HepG2 (cell line): ENCODE measurements around the gene PHACTR1. TPM values are rescaled to one million over a fixed set of nuclear protein-coding genes. Genes with fewer than 3 reads are reported as not detected.

Experiments
- ATAC-seq: fragments of 200-7000 bp; cut with Tn5 transposase; 3 replicates; pipeline ENCODE4 v1.9.1; 2020; ENCODE audit warnings: mild to moderate bottlenecking, moderate library complexity
- BruUV-seq: library from RNA; stranded (reverse); fragments of 400-500 nt; replicated peaks from 2 replicates; lab custom pipeline; 2021; lab: Mats Ljungman, UMichigan
- CTCF ChIA-PET: fragments of 300-600 bp; formaldehyde crosslinking; extraction: SDS; loops from one replicate; lab custom pipeline; 2021; ENCODE audit warnings: low total read pairs, inconsistent platforms, low intra/inter-chr PET ratio; lab: Yijun Ruan, JAX
- POLR2A ChIA-PET: fragments of 350-600 bp; sonication (Branson Sonifier 250); formaldehyde crosslinking; loops from one replicate; lab custom pipeline; 2020; ENCODE audit warnings: antibody characterized with exemption, inconsistent platforms; lab: Yijun Ruan, JAX
- DNase-seq: peaks from one replicate; pipeline ENCODE4 v3.0.0-alpha.2; 2015; ENCODE audit warnings: low spot score
- FAIRE-seq: peaks from 3 replicates; lab custom pipeline; 2011; peaks lifted over from hg19 to GRCh38; lab: Jason Lieb, UNC
- H2AFZ ChIP-seq: one replicate; pipeline ENCODE4 v1.6.1; 2011; ENCODE audit warnings: low read length, inconsistent platforms
- H3K27ac ChIP-seq: fragments of 300-600 bp; 3 replicates; pipeline ENCODE4 v1.8.0; 2011; ENCODE audit warnings: mixed run types, mild to moderate bottlenecking, mixed read lengths, low read length, inconsistent platforms; ENCODE audit not compliant: insufficient read depth; ENCODE audit errors: extremely low read length
- H3K27me3 ChIP-seq, 2 experiments: fragments of 200-600 bp in 1 of 2; 2 replicates in 1 of 2; 3 replicates in 1 of 2; pipeline versions ENCODE4 v1.6.0 to v1.8.0; 2011; ENCODE audit warnings: low read length in 2 of 2, mild to moderate bottlenecking in 2 of 2, moderate library complexity in 2 of 2, inconsistent platforms in 1 of 2; ENCODE audit not compliant: insufficient read depth in 2 of 2, control insufficient read depth in 1 of 2
- H3K36me3 ChIP-seq, 2 experiments: fragments of 200-600 bp in 1 of 2; replicated peaks in 1 of 2; 2 replicates in 1 of 2; 3 replicates in 1 of 2; pipeline versions ENCODE4 v1.5.1 to v1.8.0; 2011; ENCODE audit warnings: low read length in 2 of 2, inconsistent platforms in 1 of 2; ENCODE audit not compliant: insufficient read depth in 2 of 2, control insufficient read depth in 1 of 2
- H3K4me1 ChIP-seq: 2 replicates; pipeline ENCODE4 v1.5.1; 2012; ENCODE audit warnings: low read length, inconsistent platforms; ENCODE audit not compliant: insufficient read depth
- H3K4me2 ChIP-seq: 2 replicates; pipeline ENCODE4 v1.6.0; 2011; ENCODE audit warnings: low read depth, low read length, inconsistent platforms
- H3K4me3 ChIP-seq, 3 experiments: fragments of 200-600 bp in 1 of 3; sonication (generic), shearing (Covaris generic) in 1 of 3; replicated peaks in 1 of 3; 2 replicates each; pipeline ENCODE4 v1.5.1; 2011 to 2016; ENCODE audit warnings: low read length in 3 of 3, inconsistent platforms in 2 of 3, low read depth in 2 of 3, mild to moderate bottlenecking in 2 of 3, control low read depth in 1 of 3, mixed read lengths in 1 of 3; ENCODE audit not compliant: insufficient read depth in 1 of 3
- H3K79me2 ChIP-seq: one replicate; pipeline ENCODE4 v1.6.1; 2011; ENCODE audit warnings: low read length, inconsistent platforms; ENCODE audit not compliant: insufficient read depth
- H3K9ac ChIP-seq: 2 replicates; pipeline ENCODE4 v1.6.0; 2011; ENCODE audit warnings: mild to moderate bottlenecking, low read depth, low read length, inconsistent platforms; ENCODE audit not compliant: insufficient read depth
- H3K9me3 ChIP-seq: 2 replicates; pipeline ENCODE4 v1.5.1; 2012; ENCODE audit warnings: mild to moderate bottlenecking, low read length
- H4K20me1 ChIP-seq: 2 replicates; pipeline ENCODE4 v1.6.0; 2011; ENCODE audit warnings: inconsistent platforms, mild to moderate bottlenecking, low read length, moderate library complexity; ENCODE audit not compliant: insufficient read depth
- ATF4 ChIP-seq, 2 experiments: fragments of 450-650 bp in 1 of 2; sonication (generic) in 1 of 2; formaldehyde crosslinking; IDR thresholded peaks; 2 replicates each; pipeline versions ENCODE4 v1.5.0 to v1.8.0; 2020 to 2022; ENCODE audit warnings: mild to moderate bottlenecking in 1 of 2, missing genetic modification reagents in 1 of 2
- BHLHE40 ChIP-seq: IDR thresholded peaks from 2 replicates; pipeline ENCODE4 v1.6.1; 2011; ENCODE audit warnings: low read length, improper control_type of control experiment
- HOXA7 ChIP-seq: sonication (generic); formaldehyde crosslinking; IDR thresholded peaks from 2 replicates; pipeline ENCODE4 v1.8.1; 2022; ENCODE audit warnings: mild to moderate bottlenecking, missing genetic modification reagents, moderate library complexity
- KDM6A ChIP-seq: IDR thresholded peaks from 2 replicates; pipeline ENCODE4 v1.6.1; 2016; ENCODE audit warnings: low read depth
- MAFF ChIP-seq: IDR thresholded peaks from 2 replicates; pipeline ENCODE4 v1.6.1; 2011; ENCODE audit warnings: low read depth, low read length, improper control_type of control experiment
- MAFK ChIP-seq, 2 experiments: IDR thresholded peaks in 1 of 2; conservative IDR thresholded peaks in 1 of 2; 2 replicates each; pipeline ENCODE4 v1.6.1; 2011; ENCODE audit warnings: improper control_type of control experiment in 2 of 2, low read length in 2 of 2
- SIX1 ChIP-seq: sonication (generic); formaldehyde crosslinking; IDR thresholded peaks from 2 replicates; pipeline ENCODE4 v1.4.0; 2020; ENCODE audit warnings: missing genetic modification reagents, borderline replicate concordance
- SRY ChIP-seq: sonication (generic); formaldehyde crosslinking; IDR thresholded peaks from 2 replicates; pipeline ENCODE4 v1.8.0; 2022; ENCODE audit warnings: mild to moderate bottlenecking, missing genetic modification reagents
- ZFY ChIP-seq: sonication (generic); formaldehyde crosslinking; IDR thresholded peaks from 2 replicates; pipeline ENCODE4 v1.4.0; 2020; ENCODE audit warnings: missing genetic modification reagents
- ZNF597 ChIP-seq: sonication (generic); formaldehyde crosslinking; IDR thresholded peaks from 2 replicates; pipeline ENCODE4 v1.5.0; 2020; ENCODE audit warnings: missing genetic modification reagents
- ZNF788 ChIP-seq: sonication (generic); formaldehyde crosslinking; IDR thresholded peaks from 2 replicates; pipeline ENCODE4 v1.5.0; 2020; ENCODE audit warnings: mild to moderate bottlenecking, missing genetic modification reagents, borderline replicate concordance
- WGBS: methylation state at CpG from one replicate; pipeline ENCODE4 v1.1.6; 2017; ENCODE audit warnings: low lambda C conversion rate; 5-methylcytosine and 5-hydroxymethylcytosine counted together
- in situ Hi-C: cut with HindIII; loops from 2 replicates; pipeline ENCODE4 v1.10.0; 2017; ENCODE audit warnings: low pct_unique_long_range_greater_than_20kb; ENCODE audit not compliant: extremely low pct_ligation_motif_present
- intact Hi-C: fragments of 100-400 bp; cut with micrococcal nuclease; formaldehyde crosslinking; loops from one replicate; pipeline ENCODE4 v1.10.0; 2022; ENCODE audit not compliant: unreplicated experiment
- polyA plus RNA-seq, 8 experiments: library from polyadenylated mRNA; depleted of rRNA in 3 of 8; stranded (reverse) in 7 of 8; unstranded in 1 of 8; fragments of >200 nt; fragmentation: Illumina TruSeq in 4 of 8; extraction: Trizol in 4 of 8; gene quantifications; 2 replicates each; pipeline versions ENCODE4 v1.2.1 to v1.2.3, GENCODE V29; 2011 to 2016; ENCODE audit warnings: low read depth in 4 of 8, missing spikeins in 1 of 8, mixed read lengths in 1 of 8; ENCODE audit not compliant: insufficient read depth in 1 of 8
- total RNA-seq, 5 experiments: library from RNA; depleted of rRNA; stranded (reverse); fragments of >200 nt; fragmentation: Illumina TruSeq; extraction: Trizol; gene quantifications; 2 replicates each; pipeline ENCODE4 v1.2.3, GENCODE V29; 2016; ENCODE audit warnings: low read depth in 1 of 5

PHACTR1 gene
- total and polyA plus RNA-seq, 2 of the 13 experiments (the other 11 are each of a cell fraction or from before 2014, with no cell fraction given): 0.09 TPM; not detected in 1

- H3K36me3 ChIP-seq: no peaks in the 10 kb centered on the region
- H3K9me3 ChIP-seq: no peaks in the 10 kb centered on the region
- no peak for DNase-seq
- intact Hi-C loops: no loop called here
- TF ChIP-seq ATF4 (CRISPR knock-in tag; IDR thresholded peaks at IDR 0.05): no peak
- TF ChIP-seq, all 625 proteins: peak for 0
- ChIA-PET CTCF (no interaction called here), POLR2A (no interaction called here)
- Histone ChIP-seq H3K4me2 (no peak overlapping the region), H3K4me1 (no peaks in the 10 kb centered on the region), H3K9ac (no peak overlapping the region), H3K4me3 (no peak overlapping the region), H3K27me3 (peaks cover 2 to 5% of the 10 kb centered on the region in 2 experiments; a peak in 1 of 5 replicates), H4K20me1 (no peaks in the 10 kb centered on the region), H2AFZ (no peak overlapping the region), H3K27ac (no peak overlapping the region), H3K79me2 (no peaks in the 10 kb centered on the region)
- BruUV-seq: no TSS peak
- in situ Hi-C loops: no loop called here
- ATAC-seq (no peak), FAIRE-seq (no peak)
Measured at GRCh38 chr6:12873691-12874090, 157.1 kb downstream of the PHACTR1 start.

- Histone ChIP-seq H3K4me2 (no peak overlapping the region), H3K27me3 (peaks cover 2 to 5% of the 10 kb centered on the region in 2 experiments; a peak in 1 of 5 replicates), H4K20me1 (no peaks in the 10 kb centered on the region), H3K79me2 (no peaks in the 10 kb centered on the region), H3K4me3 (no peak overlapping the region), H3K9ac (no peak overlapping the region), H3K4me1 (no peaks in the 10 kb centered on the region), H3K9me3 (no peaks in the 10 kb centered on the region), H3K27ac (no peak overlapping the region), H3K36me3 (no peaks in the 10 kb centered on the region), H2AFZ (no peak overlapping the region)
- ATAC-seq (no peak), DNase-seq (no peak), FAIRE-seq (no peak)
- intact Hi-C loops: no loop called here
- no TSS peak for BruUV-seq
- CTCF ChIA-PET: interaction anchor here (0.6 kb wide), 1 partner anchor 1725 kb away, joined by 3 read pairs; no protein-coding TSS in a partner anchor
- in situ Hi-C loops: no loop called here
- TF ChIP-seq ZNF597 (CRISPR knock-in tag): no peak
- TF ChIP-seq SRY (CRISPR knock-in tag): no peak
- TF ChIP-seq MAFK (conservative IDR thresholded peaks at IDR 0.05 in 1 of 2, IDR thresholded peaks at IDR 0.05 in 1 of 2; ENCODE audit: low read length in 2 of 2): peak; percentile 35 to 43; a peak in 3 of 4 replicates
- no peak for TF ChIP-seq BHLHE40
- TF ChIP-seq KDM6A (CRISPR knock-in tag): no peak
- peak; percentile 15; the same call in 1 of the 2 replicates for TF ChIP-seq MAFF
- TF ChIP-seq SIX1 (CRISPR knock-in tag): no peak
- TF ChIP-seq HOXA7 (CRISPR knock-in tag): no peak
- no peak for TF ChIP-seq ZNF788
- TF ChIP-seq ZFY (CRISPR knock-in tag): no peak
- WGBS: 41% methylated on average over 6 of the region's 6 CpGs
- POLR2A ChIA-PET: no interaction called here
Measured at GRCh38 chr6:12875051-12875450, 158.5 kb downstream of the PHACTR1 start.
